WTC11 (cell line): ENCODE results near the gene FRA10AC1. TPM values are rescaled to one million over a fixed set of nuclear protein-coding genes. Genes with fewer than 3 reads are reported as not detected.

Source experiments
- ATAC-seq: fragments of 200-7000 bp; cut with Tn5 transposase; 2 replicates; pipeline ENCODE4 v1.10.0; 2021; ENCODE audit warnings: mild to moderate bottlenecking, moderate library complexity
- CTCF ChIA-PET: fragments of 300-600 bp; sonication (Branson Sonifier 250); formaldehyde crosslinking; loops from one replicate; lab custom pipeline; 2021; ENCODE audit warnings: antibody characterized with exemption; lab: Charles Lee
- POLR2A ChIA-PET: fragments of 350-600 bp; sonication (Branson Sonifier 250); formaldehyde crosslinking; loops from one replicate; lab custom pipeline; 2021; ENCODE audit warnings: antibody characterized with exemption; lab: Charles Lee
- DNase-seq: peaks from one replicate; pipeline ENCODE4 v3.0.0; 2021; ENCODE audit warnings: low spot score
- H3K27ac Mint-ChIP-seq: 2 replicates; pipeline ENCODE4 v1.8.0; 2021; ENCODE audit warnings: mixed read lengths
- H3K27me3 Mint-ChIP-seq: 2 replicates; pipeline ENCODE4 v1.8.0; 2021; ENCODE audit warnings: low read depth, mild to moderate bottlenecking, moderate library complexity, mixed read lengths
- H3K36me3 Mint-ChIP-seq: 2 replicates; pipeline ENCODE4 v1.8.0; 2021; ENCODE audit warnings: mixed read lengths
- H3K4me1 Mint-ChIP-seq: 2 replicates; pipeline ENCODE4 v1.8.0; 2022; ENCODE audit warnings: mixed read lengths
- H3K4me3 Mint-ChIP-seq: 2 replicates; pipeline ENCODE4 v1.8.0; 2021; ENCODE audit warnings: mild to moderate bottlenecking, moderate library complexity, mixed read lengths
- H3K9me3 Mint-ChIP-seq: 2 replicates; pipeline ENCODE4 v1.8.0; 2021; ENCODE audit warnings: mixed read lengths
- ATF1 ChIP-seq: sonication (generic); formaldehyde crosslinking; IDR thresholded peaks from 2 replicates; pipeline ENCODE4 v1.8.1; 2023; ENCODE audit warnings: mild to moderate bottlenecking, moderate library complexity, missing genetic modification reagents
- CBFB ChIP-seq: sonication (generic); formaldehyde crosslinking; IDR thresholded peaks from 2 replicates; pipeline ENCODE4 v1.8.1; 2022; ENCODE audit warnings: mild to moderate bottlenecking, low read depth, missing genetic modification reagents
- CREB1 ChIP-seq: sonication (generic); formaldehyde crosslinking; IDR thresholded peaks from 2 replicates; pipeline ENCODE4 v1.8.0; 2023; ENCODE audit warnings: mild to moderate bottlenecking, missing genetic modification reagents
- ETV6 ChIP-seq: sonication (generic); formaldehyde crosslinking; IDR thresholded peaks from 2 replicates; pipeline ENCODE4 v1.8.1; 2022; ENCODE audit warnings: mild to moderate bottlenecking, missing genetic modification reagents
- FOXJ3 ChIP-seq: sonication (generic); formaldehyde crosslinking; IDR thresholded peaks from 2 replicates; pipeline ENCODE4 v1.9.0; 2021; ENCODE audit warnings: missing genetic modification reagents, mild to moderate bottlenecking, borderline replicate concordance
- JUN ChIP-seq: sonication (generic); formaldehyde crosslinking; IDR thresholded peaks from 2 replicates; pipeline ENCODE4 v1.8.0; 2023; ENCODE audit warnings: mild to moderate bottlenecking, missing genetic modification reagents
- NR3C1 ChIP-seq: sonication (generic); formaldehyde crosslinking; conservative IDR thresholded peaks from 2 replicates; pipeline ENCODE4 v1.8.1; 2023; ENCODE audit warnings: low read depth, mild to moderate bottlenecking, missing genetic modification reagents
- SMAD3 ChIP-seq: sonication (generic); formaldehyde crosslinking; IDR thresholded peaks from 2 replicates; pipeline ENCODE4 v1.8.0; 2022; ENCODE audit warnings: missing genetic modification reagents, mild to moderate bottlenecking, borderline replicate concordance
- SP1 ChIP-seq: sonication (generic); formaldehyde crosslinking; conservative IDR thresholded peaks from 2 replicates; pipeline ENCODE4 v1.8.1; 2022; ENCODE audit warnings: missing genetic modification reagents
- ZBTB21 ChIP-seq: sonication (generic); formaldehyde crosslinking; IDR thresholded peaks from 2 replicates; pipeline ENCODE4 v1.8.1; 2023; ENCODE audit warnings: mild to moderate bottlenecking, missing genetic modification reagents, borderline replicate concordance
- ZNF121 ChIP-seq: sonication (generic); formaldehyde crosslinking; IDR thresholded peaks from 2 replicates; pipeline ENCODE4 v1.8.0; 2023; ENCODE audit warnings: missing genetic modification reagents
- ZNF317 ChIP-seq: sonication (generic); formaldehyde crosslinking; IDR thresholded peaks from 2 replicates; pipeline ENCODE4 v1.8.1; 2023; ENCODE audit warnings: low read depth, mild to moderate bottlenecking, moderate library complexity, missing genetic modification reagents, borderline replicate concordance
- ZNF396 ChIP-seq: fragments of 250-450 bp; sonication (Bioruptor Pico); IDR thresholded peaks from 2 replicates; pipeline ENCODE4 v1.8.0; 2021; ENCODE audit warnings: mild to moderate bottlenecking, moderate library complexity, borderline replicate concordance
- ZNF416 ChIP-seq: fragments of 250-450 bp; sonication (Bioruptor Pico); IDR thresholded peaks from 2 replicates; pipeline ENCODE4 v1.9.0; 2021; ENCODE audit warnings: mild to moderate bottlenecking, inconsistent platforms
- total RNA-seq: library from RNA; stranded (reverse); gene quantifications from 3 replicates; pipeline ENCODE4 v1.2.3, GENCODE V29; 2021
- TF ChIP-seq, protein P1 (sequence below): sonication (generic); formaldehyde crosslinking; IDR thresholded peaks from 2 replicates; pipeline ENCODE4 v1.8.1; 2023; ENCODE audit warnings: mild to moderate bottlenecking, missing genetic modification reagents, moderate library complexity
- TF ChIP-seq, protein P2 (sequence below): sonication (generic); formaldehyde crosslinking; IDR thresholded peaks from 2 replicates; pipeline ENCODE4 v1.8.1; 2022; ENCODE audit warnings: mild to moderate bottlenecking, moderate library complexity, missing genetic modification reagents
- TF ChIP-seq, protein P3 (sequence below): sonication (generic); formaldehyde crosslinking; IDR thresholded peaks from 2 replicates; pipeline ENCODE4 v1.8.0; 2022; ENCODE audit warnings: mild to moderate bottlenecking, missing genetic modification reagents
- TF ChIP-seq, protein P4 (sequence below): sonication (generic); formaldehyde crosslinking; IDR thresholded peaks from 2 replicates; pipeline ENCODE4 v1.8.1; 2023; ENCODE audit warnings: mild to moderate bottlenecking, missing genetic modification reagents, moderate library complexity
- TF ChIP-seq, protein P5 (sequence below): fragments of 250-450 bp; sonication (Bioruptor Pico); IDR thresholded peaks from 2 replicates; pipeline ENCODE4 v2.1.2; 2022; ENCODE audit warnings: mild to moderate bottlenecking, moderate library complexity
- TF ChIP-seq, protein P6 (sequence below): sonication (generic); formaldehyde crosslinking; IDR thresholded peaks from 2 replicates; pipeline ENCODE4 v1.8.1; 2023; ENCODE audit warnings: mild to moderate bottlenecking, moderate library complexity, missing genetic modification reagents

FRA10AC1 gene
- total RNA-seq, 1 experiment from 2014 or later: 14.1 TPM

DNA sequence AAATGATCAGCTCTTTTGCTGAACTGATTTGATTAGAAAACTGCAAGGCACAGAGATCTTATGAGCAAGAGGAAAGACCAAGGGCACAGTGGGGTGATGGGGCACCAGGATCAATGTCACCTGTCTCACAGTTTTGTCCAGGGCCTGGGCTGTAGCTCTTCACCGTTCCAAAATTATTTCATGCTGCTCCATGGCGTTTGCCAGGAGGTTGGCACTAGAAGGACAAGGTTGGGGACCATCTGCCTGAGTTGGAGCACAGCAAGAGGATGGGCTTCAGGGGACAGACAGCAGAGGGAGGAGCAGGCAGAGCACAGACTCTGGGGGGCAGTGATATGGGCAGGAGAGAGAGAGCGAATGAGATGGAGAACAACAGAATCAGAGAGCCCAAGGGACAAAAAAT lies 17.5 kb upstream of the FRA10AC1 start:
- H3K27me3 Mint-ChIP-seq: peaks cover 2% of the 10 kb centered on the region; the same call in 1 of the 2 replicates
- no peaks in the 10 kb centered on the region for H3K36me3 Mint-ChIP-seq
- H3K4me1 Mint-ChIP-seq: peaks cover 14% of the 10 kb centered on the region
- H3K9me3 Mint-ChIP-seq: no peaks in the 10 kb centered on the region
- DNase-seq (no peak), ATAC-seq (no peak)
- CTCF ChIA-PET: interaction anchor here (0.5 to 2.5 kb wide), 4 partner anchors 18 to 165 kb away, joined by 4 to 16 read pairs (median 5); partner anchors contain the start of gene FRA10AC1
- TF ChIP-seq NR3C1 (no peak), ZBTB21 (CRISPR knock-in tag) (no peak), CREB1 (CRISPR knock-in tag) (no peak), ATF1 (no peak), ZNF416 (no peak), JUN (CRISPR knock-in tag) (no peak), CBFB (no peak), ZNF317 (CRISPR knock-in tag) (no peak), FOXJ3 (CRISPR knock-in tag) (no peak), SP1 (no peak)
- TF ChIP-seq, protein P1, sequence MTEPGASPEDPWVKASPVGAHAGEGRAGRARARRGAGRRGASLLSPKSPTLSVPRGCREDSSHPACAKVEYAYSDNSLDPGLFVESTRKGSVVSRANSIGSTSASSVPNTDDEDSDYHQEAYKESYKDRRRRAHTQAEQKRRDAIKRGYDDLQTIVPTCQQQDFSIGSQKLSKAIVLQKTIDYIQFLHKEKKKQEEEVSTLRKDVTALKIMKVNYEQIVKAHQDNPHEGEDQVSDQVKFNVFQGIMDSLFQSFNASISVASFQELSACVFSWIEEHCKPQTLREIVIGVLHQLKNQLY: no peak
- TF ChIP-seq, protein P2, sequence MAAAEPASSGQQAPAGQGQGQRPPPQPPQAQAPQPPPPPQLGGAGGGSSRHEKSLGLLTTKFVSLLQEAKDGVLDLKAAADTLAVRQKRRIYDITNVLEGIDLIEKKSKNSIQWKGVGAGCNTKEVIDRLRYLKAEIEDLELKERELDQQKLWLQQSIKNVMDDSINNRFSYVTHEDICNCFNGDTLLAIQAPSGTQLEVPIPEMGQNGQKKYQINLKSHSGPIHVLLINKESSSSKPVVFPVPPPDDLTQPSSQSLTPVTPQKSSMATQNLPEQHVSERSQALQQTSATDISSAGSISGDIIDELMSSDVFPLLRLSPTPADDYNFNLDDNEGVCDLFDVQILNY (CRISPR knock-in tag): no peak
- TF ChIP-seq, protein P3, sequence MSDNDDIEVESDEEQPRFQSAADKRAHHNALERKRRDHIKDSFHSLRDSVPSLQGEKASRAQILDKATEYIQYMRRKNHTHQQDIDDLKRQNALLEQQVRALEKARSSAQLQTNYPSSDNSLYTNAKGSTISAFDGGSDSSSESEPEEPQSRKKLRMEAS (CRISPR knock-in tag): no peak
- no peak overlapping the region for H3K27ac Mint-ChIP-seq
- POLR2A ChIA-PET: no interaction called here
- H3K4me3 Mint-ChIP-seq: no peak overlapping the region

DNA sequence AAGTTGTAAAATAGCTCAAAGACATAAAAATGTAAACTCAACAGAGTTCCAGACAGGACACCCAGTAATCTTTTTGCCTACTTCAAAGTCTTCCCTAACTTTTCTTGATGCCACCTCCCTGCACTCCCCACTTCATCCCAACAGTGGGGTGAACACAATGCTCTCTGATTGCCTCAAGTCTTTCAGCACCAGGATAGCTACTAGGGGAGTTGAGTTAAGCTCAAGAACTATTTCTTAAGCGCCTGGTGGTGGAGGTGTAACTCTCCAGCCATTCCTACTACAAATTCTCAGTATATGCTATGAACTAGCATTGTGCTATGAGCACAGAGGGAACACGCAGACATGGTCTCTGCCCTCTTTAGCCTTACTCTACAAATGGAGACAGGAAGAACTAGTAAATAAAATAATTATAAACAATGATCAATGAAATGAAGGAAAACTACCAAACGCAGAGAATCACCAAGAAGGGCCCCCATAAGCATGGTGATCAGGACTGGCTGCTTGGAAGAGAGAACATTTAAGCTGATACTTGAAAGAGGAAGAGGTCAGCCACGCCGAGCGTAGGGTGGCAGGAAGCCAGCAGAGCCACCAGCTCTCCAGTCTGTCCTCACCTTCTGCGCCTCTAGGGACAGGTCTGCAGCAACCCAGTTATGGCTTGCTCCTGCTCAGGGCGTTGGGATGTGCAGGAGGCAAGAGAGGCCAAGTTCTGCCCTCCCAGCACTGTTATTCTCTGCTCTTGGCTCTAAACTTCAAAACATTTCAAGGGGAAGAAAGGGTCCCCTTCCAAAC lies 16.7 kb upstream of the FRA10AC1 start:
- POLR2A ChIA-PET: no interaction called here
- H3K4me1 Mint-ChIP-seq: peaks cover 14% of the 10 kb centered on the region
- peaks cover 2% of the 10 kb centered on the region; the same call in 1 of the 2 replicates for H3K27me3 Mint-ChIP-seq
- no peaks in the 10 kb centered on the region for H3K9me3 Mint-ChIP-seq
- no peak overlapping the region for H3K4me3 Mint-ChIP-seq
- no peak for DNase-seq
- CTCF ChIA-PET: interaction anchor here (0.5 to 2.5 kb wide), 6 partner anchors 17 to 725 kb away, joined by 3 to 16 read pairs (median 5); partner anchors contain the start of gene FRA10AC1
- ATAC-seq: peak; percentile 67
- no peaks in the 10 kb centered on the region for H3K36me3 Mint-ChIP-seq
- no peak overlapping the region for H3K27ac Mint-ChIP-seq
- TF ChIP-seq ETV6 (CRISPR knock-in tag): no peak
- no peak for TF ChIP-seq ZNF121 (CRISPR knock-in tag)
- TF ChIP-seq, protein P4, sequence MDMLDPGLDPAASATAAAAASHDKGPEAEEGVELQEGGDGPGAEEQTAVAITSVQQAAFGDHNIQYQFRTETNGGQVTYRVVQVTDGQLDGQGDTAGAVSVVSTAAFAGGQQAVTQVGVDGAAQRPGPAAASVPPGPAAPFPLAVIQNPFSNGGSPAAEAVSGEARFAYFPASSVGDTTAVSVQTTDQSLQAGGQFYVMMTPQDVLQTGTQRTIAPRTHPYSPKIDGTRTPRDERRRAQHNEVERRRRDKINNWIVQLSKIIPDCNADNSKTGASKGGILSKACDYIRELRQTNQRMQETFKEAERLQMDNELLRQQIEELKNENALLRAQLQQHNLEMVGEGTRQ (CRISPR knock-in tag): no peak
- TF ChIP-seq ZNF396 (CRISPR knock-in tag): no peak
- TF ChIP-seq, protein P5, sequence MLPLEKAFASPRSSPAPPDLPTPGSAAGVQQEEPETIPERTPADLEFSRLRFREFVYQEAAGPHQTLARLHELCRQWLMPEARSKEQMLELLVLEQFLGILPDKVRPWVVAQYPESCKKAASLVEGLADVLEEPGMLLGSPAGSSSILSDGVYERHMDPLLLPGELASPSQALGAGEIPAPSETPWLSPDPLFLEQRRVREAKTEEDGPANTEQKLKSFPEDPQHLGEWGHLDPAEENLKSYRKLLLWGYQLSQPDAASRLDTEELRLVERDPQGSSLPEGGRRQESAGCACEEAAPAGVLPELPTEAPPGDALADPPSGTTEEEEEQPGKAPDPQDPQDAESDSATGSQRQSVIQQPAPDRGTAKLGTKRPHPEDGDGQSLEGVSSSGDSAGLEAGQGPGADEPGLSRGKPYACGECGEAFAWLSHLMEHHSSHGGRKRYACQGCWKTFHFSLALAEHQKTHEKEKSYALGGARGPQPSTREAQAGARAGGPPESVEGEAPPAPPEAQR: no peak
- TF ChIP-seq, protein P6, sequence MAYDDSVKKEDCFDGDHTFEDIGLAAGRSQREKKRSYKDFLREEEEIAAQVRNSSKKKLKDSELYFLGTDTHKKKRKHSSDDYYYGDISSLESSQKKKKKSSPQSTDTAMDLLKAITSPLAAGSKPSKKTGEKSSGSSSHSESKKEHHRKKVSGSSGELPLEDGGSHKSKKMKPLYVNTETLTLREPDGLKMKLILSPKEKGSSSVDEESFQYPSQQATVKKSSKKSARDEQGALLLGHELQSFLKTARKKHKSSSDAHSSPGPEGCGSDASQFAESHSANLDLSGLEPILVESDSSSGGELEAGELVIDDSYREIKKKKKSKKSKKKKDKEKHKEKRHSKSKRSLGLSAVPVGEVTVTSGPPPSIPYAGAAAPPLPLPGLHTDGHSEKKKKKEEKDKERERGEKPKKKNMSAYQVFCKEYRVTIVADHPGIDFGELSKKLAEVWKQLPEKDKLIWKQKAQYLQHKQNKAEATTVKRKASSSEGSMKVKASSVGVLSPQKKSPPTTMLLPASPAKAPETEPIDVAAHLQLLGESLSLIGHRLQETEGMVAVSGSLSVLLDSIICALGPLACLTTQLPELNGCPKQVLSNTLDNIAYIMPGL: no peak
- no peak for TF ChIP-seq SMAD3 (CRISPR knock-in tag)
